Activated CD4-positive, alpha-beta memory T cell treated with anti-CD3 and anti-CD28 coated beads for 36 hours (primary cell): ENCODE data around the gene FAM110A. TPM values are rescaled to one million over a fixed set of nuclear protein-coding genes. Genes with fewer than 3 reads are reported as not detected.

Experiments used
- CTCF ChIA-PET: fragments of 350-600 bp; sonication (Branson Sonifier 250); formaldehyde crosslinking; loops from one replicate; lab custom pipeline; 2021; ENCODE audit warnings: antibody characterized with exemption, inconsistent platforms; lab: Charles Lee
- POLR2A ChIA-PET: fragments of 350-600 bp; sonication (Branson Sonifier 250); formaldehyde crosslinking; loops from one replicate; lab custom pipeline; 2021; ENCODE audit warnings: antibody characterized with exemption; lab: Charles Lee
- DNase-seq: peaks from one replicate; pipeline ENCODE4 v3.0.0-alpha.2; 2020
- H3K27ac Mint-ChIP-seq: one replicate; pipeline ENCODE4 v1.8.0; 2021; ENCODE audit warnings: mixed read lengths
- H3K27me3 Mint-ChIP-seq: one replicate; pipeline ENCODE4 v1.8.0; 2021; ENCODE audit warnings: mixed read lengths
- H3K36me3 Mint-ChIP-seq: one replicate; pipeline ENCODE4 v1.8.0; 2021; ENCODE audit warnings: mixed read lengths
- H3K4me1 Mint-ChIP-seq: one replicate; pipeline ENCODE4 v1.8.0; 2021; ENCODE audit warnings: low read depth, mixed read lengths
- H3K4me3 Mint-ChIP-seq: one replicate; pipeline ENCODE4 v1.8.0; 2021; ENCODE audit warnings: mild to moderate bottlenecking, mixed read lengths
- H3K9me3 Mint-ChIP-seq: one replicate; pipeline ENCODE4 v1.8.0; 2021; ENCODE audit warnings: mixed read lengths
- intact Hi-C: fragments of 100-400 bp; cut with micrococcal nuclease; formaldehyde crosslinking; loops from one replicate; pipeline ENCODE4 v1.15.1; 2023
- total RNA-seq, 2 experiments: library from RNA; stranded (reverse); gene quantifications; one replicate each; pipeline ENCODE4 v1.2.3, GENCODE V29; 2021

Gene FAM110A
- total RNA-seq, 2 experiments from 2014 or later = 18.0 to 20.1 TPM

DNA sequence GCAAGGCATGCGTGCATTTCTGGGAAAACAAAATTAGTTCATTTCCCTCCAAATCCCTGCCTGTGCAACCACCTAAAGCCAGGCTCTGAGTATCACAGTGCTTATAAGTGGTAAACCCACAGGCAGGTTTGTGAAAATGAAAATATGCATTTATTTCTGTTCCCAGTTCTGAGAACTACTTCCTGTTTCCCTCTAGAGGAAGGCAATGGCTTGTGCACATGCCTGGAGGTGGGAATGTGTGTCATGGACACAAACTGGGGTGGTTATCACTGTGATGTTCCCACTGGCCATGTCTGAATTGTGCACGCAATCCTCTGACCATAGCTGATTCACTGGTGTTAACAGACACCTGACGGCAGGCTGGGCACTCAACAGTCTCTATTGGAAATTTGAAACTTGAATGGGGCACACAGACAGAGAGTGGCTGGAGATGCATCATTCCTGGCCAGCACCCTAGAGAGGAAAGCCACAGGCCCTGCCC lies 26.3 kb downstream of the FAM110A start:
- H3K27ac Mint-ChIP-seq = no peak overlapping the region
- POLR2A ChIA-PET = no interaction called here
- no peak overlapping the region for H3K4me3 Mint-ChIP-seq
- H3K27me3 Mint-ChIP-seq = no peaks in the 10 kb centered on the region
- CTCF ChIA-PET = interaction anchor here (1.3 to 1.5 kb wide), 3 partner anchors 12 to 96 kb away, joined by 3 to 5 read pairs (median 3); no protein-coding TSS in a partner anchor
- H3K36me3 Mint-ChIP-seq = no peaks in the 10 kb centered on the region
- H3K9me3 Mint-ChIP-seq = no peaks in the 10 kb centered on the region
- peaks cover 41% of the 10 kb centered on the region for H3K4me1 Mint-ChIP-seq
- intact Hi-C loops = no loop called here
- no peak for DNase-seq

DNA sequence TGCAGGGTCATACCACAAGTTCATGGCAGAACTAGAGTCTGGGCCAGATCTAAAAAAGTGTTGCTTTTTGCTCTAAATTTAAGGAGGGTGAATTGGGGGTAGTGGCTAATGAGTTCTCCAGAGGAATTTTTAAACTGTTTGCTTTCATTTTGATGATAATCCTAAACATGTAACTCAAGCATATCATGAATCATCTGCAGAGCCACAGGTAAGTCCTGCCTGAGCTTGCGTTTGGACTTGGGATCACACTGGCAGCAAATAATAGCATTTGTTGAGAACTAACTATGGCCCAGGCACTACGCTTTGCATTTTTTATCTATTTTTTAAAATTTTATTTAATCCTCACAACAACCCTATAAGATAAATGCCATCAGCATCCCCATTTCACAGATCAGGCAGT lies 27.4 kb downstream of the FAM110A start:
- peaks cover 34% of the 10 kb centered on the region for H3K4me1 Mint-ChIP-seq
- no peak for DNase-seq
- POLR2A ChIA-PET = no interaction called here
- H3K27ac Mint-ChIP-seq = no peak overlapping the region
- no peaks in the 10 kb centered on the region for H3K27me3 Mint-ChIP-seq
- no peak overlapping the region for H3K4me3 Mint-ChIP-seq
- no peaks in the 10 kb centered on the region for H3K36me3 Mint-ChIP-seq
- intact Hi-C loops = no loop called here
- no peaks in the 10 kb centered on the region for H3K9me3 Mint-ChIP-seq
- CTCF ChIA-PET = interaction anchor here (0.6 kb wide), 1 partner anchor 44 kb away, joined by 3 read pairs; no protein-coding TSS in a partner anchor

DNA sequence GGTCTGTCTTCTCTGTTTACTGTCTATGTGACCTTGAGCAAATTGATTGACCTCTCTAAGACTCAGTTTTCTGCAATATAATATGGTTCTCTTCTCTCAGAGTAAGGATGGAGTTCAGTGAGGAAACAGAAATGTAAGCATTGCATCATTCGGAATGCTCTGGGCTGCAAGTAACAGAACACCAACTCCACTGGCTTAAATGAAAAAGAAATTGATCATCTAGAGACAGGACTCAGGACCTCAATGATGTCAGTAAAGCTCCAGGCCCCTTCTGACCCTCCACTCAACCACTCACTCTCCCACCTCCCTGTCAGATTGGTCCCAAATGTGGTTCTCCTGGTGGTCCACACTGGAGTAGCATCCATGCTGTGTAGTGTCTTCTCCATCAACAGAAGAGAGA lies 31.9 kb downstream of the FAM110A start:
- intact Hi-C loops = no loop called here
- H3K4me1 Mint-ChIP-seq = no peaks in the 10 kb centered on the region
- H3K9me3 Mint-ChIP-seq = no peaks in the 10 kb centered on the region
- no peaks in the 10 kb centered on the region for H3K36me3 Mint-ChIP-seq
- H3K27ac Mint-ChIP-seq = no peak overlapping the region
- no peak for DNase-seq
- POLR2A ChIA-PET = no interaction called here
- no peak overlapping the region for H3K4me3 Mint-ChIP-seq
- no peaks in the 10 kb centered on the region for H3K27me3 Mint-ChIP-seq
- CTCF ChIA-PET = interaction anchor here (1.0 kb wide), 1 partner anchor 47 kb away, joined by 3 read pairs; no protein-coding TSS in a partner anchor

DNA sequence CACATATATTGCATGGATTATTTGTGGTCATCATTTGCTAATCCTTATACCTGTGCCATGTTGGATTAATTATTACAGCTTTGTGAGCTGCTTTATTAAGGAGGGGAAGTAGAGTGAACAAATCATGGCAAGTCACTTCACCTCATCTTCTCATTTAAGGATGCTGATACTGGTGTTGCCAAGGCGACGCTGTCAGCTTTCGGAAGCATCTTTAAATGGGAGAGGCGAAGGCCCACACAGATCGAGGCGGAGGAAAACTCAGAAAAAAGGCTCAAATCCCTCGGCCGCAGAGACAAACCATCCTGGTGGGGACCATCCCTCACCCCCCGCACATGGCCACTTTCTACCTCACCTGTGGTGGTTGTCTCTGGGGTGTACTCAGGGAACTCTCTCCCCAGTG lies 34.8 kb downstream of the FAM110A start:
- intact Hi-C loops = no loop called here
- no peak for DNase-seq
- H3K9me3 Mint-ChIP-seq = no peaks in the 10 kb centered on the region
- H3K27me3 Mint-ChIP-seq = no peaks in the 10 kb centered on the region
- H3K4me1 Mint-ChIP-seq = no peaks in the 10 kb centered on the region
- no peaks in the 10 kb centered on the region for H3K36me3 Mint-ChIP-seq
- H3K4me3 Mint-ChIP-seq = no peak overlapping the region
- no peak overlapping the region for H3K27ac Mint-ChIP-seq
- ChIA-PET POLR2A (no interaction called here), CTCF (no interaction called here)

DNA sequence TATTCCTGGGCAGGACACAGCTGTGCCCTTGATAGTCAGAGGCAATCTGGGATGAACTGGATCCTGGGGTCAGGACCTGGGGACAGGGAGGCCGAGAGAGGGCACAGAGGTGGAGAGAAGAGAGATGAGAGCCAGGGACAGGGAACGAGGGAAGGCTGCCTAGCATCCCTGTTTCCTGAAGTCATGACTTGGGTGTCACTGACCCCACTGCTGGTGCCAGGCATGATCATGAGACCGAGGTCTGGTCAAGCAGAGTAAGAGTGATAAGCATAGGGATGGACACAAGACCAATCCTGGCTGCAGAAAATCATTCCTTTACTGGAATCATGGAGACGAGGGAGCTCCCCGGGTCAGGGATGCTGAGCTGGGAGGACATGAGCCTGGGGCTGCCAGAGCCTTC lies 36.1 kb downstream of the FAM110A start:
- no peak overlapping the region for H3K27ac Mint-ChIP-seq
- intact Hi-C loops = no loop called here

DNA sequence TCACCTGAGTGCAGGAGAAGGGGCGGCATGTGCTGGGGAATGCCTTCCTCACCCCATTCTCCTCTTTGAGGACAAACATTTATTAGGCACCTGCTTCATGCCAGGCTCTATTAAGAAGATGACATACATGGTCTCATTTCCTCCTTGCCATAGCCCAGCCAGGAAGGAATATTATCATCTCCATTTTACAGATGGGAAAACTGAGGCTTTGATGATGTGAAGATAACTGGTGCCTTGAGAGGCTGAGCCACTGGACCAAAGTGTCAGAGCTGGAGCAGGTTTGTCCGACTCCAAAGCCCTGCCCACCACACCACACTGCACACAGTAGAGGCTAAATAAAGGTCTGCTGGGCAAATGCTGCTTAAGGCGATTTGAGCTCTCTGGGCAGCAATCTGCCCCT lies 37.2 kb downstream of the FAM110A start:
- H3K36me3 Mint-ChIP-seq = no peaks in the 10 kb centered on the region
- H3K9me3 Mint-ChIP-seq = no peaks in the 10 kb centered on the region
- no peak overlapping the region for H3K4me3 Mint-ChIP-seq
- DNase-seq = no peak
- H3K27ac Mint-ChIP-seq = no peak overlapping the region
- H3K4me1 Mint-ChIP-seq = no peaks in the 10 kb centered on the region
- H3K27me3 Mint-ChIP-seq = no peaks in the 10 kb centered on the region
- ChIA-PET POLR2A (no interaction called here), CTCF (interaction anchor here (1.7 kb wide), 1 partner anchor 85 kb away, joined by 5 read pairs; no protein-coding TSS in a partner anchor)
- intact Hi-C loops = no loop called here

More for the DNA sequence above, 36.1 kb downstream of the FAM110A start:
- no peak for DNase-seq
- Mint-ChIP-seq H3K4me3 (no peak overlapping the region), H3K27me3 (no peaks in the 10 kb centered on the region), H3K36me3 (no peaks in the 10 kb centered on the region), H3K9me3 (no peaks in the 10 kb centered on the region), H3K4me1 (no peaks in the 10 kb centered on the region)
- POLR2A ChIA-PET = no interaction called here
- CTCF ChIA-PET = interaction anchor here (1.7 kb wide), 1 partner anchor 86 kb away, joined by 5 read pairs; no protein-coding TSS in a partner anchor

DNA sequence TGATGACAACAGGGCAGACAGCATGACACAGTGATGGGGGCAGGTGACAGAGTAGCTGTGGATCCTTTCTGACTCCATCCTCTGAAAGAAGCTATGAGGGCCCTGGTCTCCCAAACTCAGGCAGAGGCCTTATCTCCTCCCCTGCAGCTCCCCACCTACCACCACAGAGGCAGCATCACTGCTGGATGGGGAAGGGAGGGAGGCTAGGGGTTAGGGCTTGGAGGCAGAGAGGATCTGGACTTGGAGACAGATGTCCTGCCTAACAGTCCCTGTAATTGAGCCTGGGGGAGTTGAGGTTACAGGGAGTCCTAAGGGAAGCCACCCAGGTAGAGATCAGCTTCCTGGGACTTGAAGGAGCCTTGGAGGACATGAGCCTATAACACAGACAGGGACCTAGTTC lies 37.9 kb downstream of the FAM110A start:
- Mint-ChIP-seq H3K4me1 (no peaks in the 10 kb centered on the region), H3K27me3 (no peaks in the 10 kb centered on the region), H3K36me3 (no peaks in the 10 kb centered on the region), H3K9me3 (no peaks in the 10 kb centered on the region), H3K4me3 (no peak overlapping the region), H3K27ac (no peak overlapping the region)
- CTCF ChIA-PET = interaction anchor here (1.0 to 1.7 kb wide), 2 partner anchors 84 to 85 kb away, joined by 3 to 5 read pairs; no protein-coding TSS in a partner anchor
- no peak for DNase-seq
- POLR2A ChIA-PET = no interaction called here
- intact Hi-C loops = no loop called here

DNA sequence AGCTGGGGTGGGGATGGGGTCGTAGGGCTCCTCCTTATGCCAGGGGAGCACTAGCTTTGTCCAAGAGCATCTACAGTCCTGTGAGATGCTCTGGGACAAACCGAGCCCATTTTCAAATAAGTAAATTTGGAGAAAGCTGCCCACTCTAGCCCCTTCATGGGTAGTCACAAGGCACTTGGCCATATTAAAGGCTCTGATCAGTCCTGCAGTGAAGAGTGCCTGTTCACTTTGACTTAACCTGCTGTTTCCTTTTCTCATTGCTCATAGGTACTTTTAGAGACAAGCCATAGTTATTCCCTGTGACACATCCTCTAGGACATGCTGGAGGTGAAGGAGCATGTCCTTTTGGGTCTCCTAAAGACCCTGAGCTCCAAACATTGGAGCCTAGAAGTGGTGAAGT lies 38.4 kb downstream of the FAM110A start:
- H3K36me3 Mint-ChIP-seq = no peaks in the 10 kb centered on the region
- H3K4me1 Mint-ChIP-seq = no peaks in the 10 kb centered on the region
- POLR2A ChIA-PET = no interaction called here
- H3K4me3 Mint-ChIP-seq = no peak overlapping the region
- CTCF ChIA-PET = interaction anchor here (1.0 kb wide), 1 partner anchor 84 kb away, joined by 3 read pairs; no protein-coding TSS in a partner anchor
- intact Hi-C loops = no loop called here
- H3K9me3 Mint-ChIP-seq = no peaks in the 10 kb centered on the region
- H3K27ac Mint-ChIP-seq = no peak overlapping the region
- DNase-seq = no peak
- H3K27me3 Mint-ChIP-seq = no peaks in the 10 kb centered on the region

DNA sequence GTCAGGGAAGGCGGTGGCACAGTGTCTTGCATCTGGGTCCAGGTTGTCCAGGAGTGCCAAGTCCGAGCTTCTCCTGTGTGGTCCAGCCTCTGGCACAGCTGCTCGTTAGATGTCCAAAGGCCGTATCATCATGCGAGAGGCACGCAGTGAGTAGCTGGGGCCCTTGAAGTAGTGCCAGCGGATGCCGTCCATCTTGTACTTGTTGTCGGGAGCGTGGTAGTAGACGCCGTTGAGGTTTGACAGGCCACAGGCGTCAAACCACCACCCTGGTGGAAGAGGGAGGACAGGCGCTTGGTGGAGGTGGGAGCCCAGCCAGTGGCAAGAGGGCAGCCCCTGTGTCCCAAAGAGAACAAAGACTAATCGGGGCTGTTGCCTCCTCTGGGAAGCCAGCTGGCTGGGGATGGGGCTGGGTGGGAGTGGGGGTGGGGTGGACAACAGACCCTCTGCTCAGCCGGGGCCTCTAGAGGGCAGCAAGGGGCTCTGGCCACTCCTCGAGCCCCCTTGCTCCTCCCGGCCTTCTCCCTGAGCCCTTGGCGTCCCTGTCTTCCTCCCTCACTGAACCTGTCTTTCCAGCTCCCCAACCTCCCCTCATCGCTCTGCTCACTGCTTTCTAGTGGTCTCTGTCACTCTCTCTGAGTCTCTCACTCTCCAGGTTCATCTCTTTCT lies 39.5 kb downstream of the FAM110A start:
- Mint-ChIP-seq H3K9me3 (no peaks in the 10 kb centered on the region), H3K27ac (no peak overlapping the region), H3K4me3 (no peak overlapping the region), H3K4me1 (no peaks in the 10 kb centered on the region), H3K27me3 (no peaks in the 10 kb centered on the region), H3K36me3 (no peaks in the 10 kb centered on the region)
- no peak for DNase-seq
- CTCF ChIA-PET = no interaction called here
- POLR2A ChIA-PET = no interaction called here
- intact Hi-C loops = no loop called here

DNA sequence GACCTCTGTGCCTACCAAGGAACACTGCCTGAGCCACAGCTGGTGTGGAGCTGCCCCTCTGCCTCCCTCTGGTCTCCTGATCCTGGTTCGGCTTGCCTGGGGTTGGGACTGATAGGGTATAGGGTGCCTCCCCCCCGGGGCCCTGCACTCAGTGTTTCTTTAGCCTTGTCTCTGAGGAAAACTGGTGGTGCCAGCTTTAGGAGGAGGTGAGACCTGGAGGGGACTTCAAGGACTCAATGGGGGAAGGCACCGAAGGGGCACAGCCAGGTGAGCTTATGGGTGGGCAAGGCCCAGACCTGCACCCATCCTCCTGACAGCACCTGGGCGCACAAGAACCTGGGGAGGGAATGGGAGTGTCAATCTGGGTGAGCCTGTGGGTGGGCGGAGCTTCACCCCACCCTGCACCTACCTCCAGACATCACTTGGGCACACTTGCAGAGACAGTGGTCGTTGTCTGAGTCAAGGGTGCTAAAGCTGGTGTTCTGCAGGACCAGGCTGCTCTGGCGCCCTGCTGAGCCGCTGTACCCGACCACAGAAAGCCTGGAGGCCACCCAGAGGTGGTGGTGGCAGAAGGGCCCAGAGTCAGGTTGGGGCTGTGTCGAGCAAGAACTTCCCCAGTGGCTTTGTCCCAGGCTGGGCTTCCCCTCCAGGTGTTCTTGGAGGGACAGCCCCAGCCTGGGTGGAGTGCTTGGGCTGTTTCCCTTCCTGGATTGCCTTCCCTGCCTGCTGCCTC lies 40.5 kb downstream of the FAM110A start:
- no peaks in the 10 kb centered on the region for H3K9me3 Mint-ChIP-seq
- H3K36me3 Mint-ChIP-seq = no peaks in the 10 kb centered on the region
- ChIA-PET CTCF (interaction anchor here (0.8 kb wide), 1 partner anchor 58 kb away, joined by 3 read pairs; no protein-coding TSS in a partner anchor), POLR2A (no interaction called here)
- no peaks in the 10 kb centered on the region for H3K4me1 Mint-ChIP-seq
- H3K27me3 Mint-ChIP-seq = no peaks in the 10 kb centered on the region
- no peak overlapping the region for H3K4me3 Mint-ChIP-seq
- intact Hi-C loops = no loop called here
- DNase-seq = no peak
- H3K27ac Mint-ChIP-seq = no peak overlapping the region

DNA sequence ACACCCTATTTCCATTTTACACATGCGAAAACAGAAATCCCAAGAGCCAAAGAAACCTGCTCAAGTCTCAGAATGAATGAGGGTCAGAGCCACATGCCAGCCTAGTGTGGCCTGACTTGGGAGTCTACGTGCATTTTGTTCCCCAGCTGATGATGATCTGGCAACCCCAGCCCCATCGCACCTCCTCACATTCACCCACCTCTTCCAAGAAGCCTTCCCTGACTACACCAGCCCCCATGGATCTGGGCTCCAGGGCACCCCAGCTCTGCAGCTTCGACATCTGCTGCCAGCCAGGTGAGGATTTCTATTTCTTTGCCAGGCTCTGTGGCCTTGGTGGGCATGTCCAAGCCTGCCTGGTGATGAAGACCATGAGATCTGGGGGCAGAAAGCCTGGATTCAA lies 41.6 kb downstream of the FAM110A start:
- ChIA-PET CTCF (no interaction called here), POLR2A (no interaction called here)
- intact Hi-C loops = no loop called here
- no peaks in the 10 kb centered on the region for H3K36me3 Mint-ChIP-seq
- no peaks in the 10 kb centered on the region for H3K27me3 Mint-ChIP-seq
- no peaks in the 10 kb centered on the region for H3K9me3 Mint-ChIP-seq
- no peak for DNase-seq
- no peaks in the 10 kb centered on the region for H3K4me1 Mint-ChIP-seq
- H3K4me3 Mint-ChIP-seq = no peak overlapping the region
- H3K27ac Mint-ChIP-seq = no peak overlapping the region

DNA sequence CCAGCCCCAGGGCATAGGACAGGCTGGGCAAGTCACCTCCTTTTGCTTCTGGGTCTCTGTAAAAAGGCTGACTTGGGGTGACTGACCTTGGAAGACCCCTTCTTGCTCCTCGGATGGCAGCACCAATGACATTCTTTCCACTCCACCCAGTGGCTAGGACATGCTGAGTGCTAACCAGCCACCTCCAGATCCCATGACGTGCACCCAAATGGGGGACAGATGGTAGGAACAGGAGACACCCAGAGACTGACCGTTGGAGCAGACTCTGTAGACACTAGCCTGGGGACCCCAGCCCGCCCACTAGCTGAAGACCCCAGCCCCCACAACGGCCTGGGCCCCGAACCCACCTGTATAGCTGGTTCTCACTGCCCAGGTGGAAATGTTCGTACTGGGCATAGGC lies 44.3 kb downstream of the FAM110A start:
- Mint-ChIP-seq H3K27ac (no peak overlapping the region), H3K4me3 (no peak overlapping the region), H3K27me3 (no peaks in the 10 kb centered on the region), H3K9me3 (no peaks in the 10 kb centered on the region), H3K4me1 (peaks cover 7% of the 10 kb centered on the region), H3K36me3 (no peaks in the 10 kb centered on the region)
- intact Hi-C loops = no loop called here
- DNase-seq = no peak
- POLR2A ChIA-PET = no interaction called here
- CTCF ChIA-PET = no interaction called here
